Cardiac septum (tissue), 1 donor: Measurements from ENCODE around the gene TMEM243. TPM values are rescaled to one million over a fixed set of nuclear protein-coding genes. Genes with fewer than 3 reads are reported as not detected.
"Not testable (repeated sequence)": the region's sequence is repeated elsewhere in the genome, so short reads cannot be mapped to it uniquely, and the experiment has no call there.

ENCODE experiments used
- DNase-seq: peaks from one replicate; pipeline ENCODE4 v3.0.0-alpha.2; 2020; ENCODE audit warnings: low spot score
- intact Hi-C: fragments of 100-400 bp; cut with DNase I; formaldehyde crosslinking; loops from one replicate; pipeline ENCODE4 v1.14.0; 2022
- total RNA-seq: library from RNA; stranded (reverse); fragmentation: NEBNext Ultra II Directional; extraction: Animal tissue kit (Norgen Biotek cat#: 25700); gene quantifications from one replicate; pipeline ENCODE4 v1.2.1, GENCODE V29; 2021
- donor health status: DM: no; HTN: no; CAD: no.

Gene TMEM243
- total RNA-seq, 1 donor from 2014 or later: 5.9 TPM

DNA sequence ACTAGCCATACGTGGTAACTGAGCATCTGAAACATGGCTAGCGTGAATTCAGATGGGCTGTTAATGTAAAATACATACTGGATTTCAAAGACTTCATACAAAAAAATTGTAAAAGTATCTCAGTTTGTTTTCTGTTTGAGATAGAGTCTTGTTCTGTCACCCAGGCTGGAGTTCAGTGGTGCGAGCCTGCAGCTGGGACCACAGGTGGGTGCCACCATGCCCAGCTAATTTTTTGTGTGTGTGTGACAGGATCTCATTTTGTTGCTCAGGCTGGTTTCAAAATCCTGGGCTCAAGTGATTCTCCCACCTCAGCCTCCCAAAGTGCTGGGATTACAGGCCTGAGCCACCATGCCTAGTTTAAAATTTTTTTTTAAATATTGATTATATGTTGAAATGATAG lies 4.5 kb downstream of the TMEM243 start:
- intact Hi-C loops: loop anchor here (5.0 kb wide), 2 partner anchors 158 to 283 kb away; partner anchors contain the start of gene ELAPOR2
- DNase-seq: no peak

DNA sequence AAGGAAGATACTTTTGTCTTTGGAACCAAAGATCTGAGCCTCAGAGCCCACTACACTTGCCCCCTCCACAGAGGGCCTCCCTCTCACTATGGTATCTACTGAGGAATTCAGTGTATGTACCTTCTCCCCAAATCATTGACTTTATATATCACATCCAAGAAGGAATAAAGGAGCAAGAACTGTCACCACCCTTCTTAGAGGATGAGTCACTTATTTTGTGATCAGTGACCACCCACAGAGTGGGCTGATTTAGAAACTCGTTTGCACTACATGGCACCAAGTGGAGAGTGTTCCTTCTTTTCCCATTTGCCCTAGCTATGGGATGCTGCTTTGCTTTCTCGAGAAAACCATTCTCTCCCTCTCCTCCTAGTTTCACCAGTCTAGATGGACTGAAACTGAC lies 5.7 kb downstream of the TMEM243 start:
- intact Hi-C loops: no loop called here
- no peak for DNase-seq

DNA sequence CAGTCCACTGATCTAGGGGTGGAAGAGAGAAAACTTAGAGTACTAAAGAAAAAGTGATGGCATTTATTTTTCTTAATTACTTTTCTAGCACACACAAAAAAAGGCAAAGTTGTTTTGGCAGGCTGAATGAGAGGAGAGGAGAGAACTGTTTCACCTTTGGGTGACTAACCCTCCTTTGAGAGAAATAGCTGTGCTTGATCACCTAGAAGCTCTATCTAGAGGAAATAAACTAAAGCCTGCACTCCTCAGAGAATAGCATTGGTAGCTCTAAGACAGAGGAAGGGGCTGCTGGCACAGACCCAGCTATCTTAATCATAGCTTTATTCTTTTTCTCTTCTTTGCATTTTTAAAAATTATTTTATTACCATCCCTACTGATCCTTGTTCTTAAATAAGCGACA lies 6.3 kb downstream of the TMEM243 start:
- intact Hi-C loops: no loop called here
- no peak for DNase-seq

DNA sequence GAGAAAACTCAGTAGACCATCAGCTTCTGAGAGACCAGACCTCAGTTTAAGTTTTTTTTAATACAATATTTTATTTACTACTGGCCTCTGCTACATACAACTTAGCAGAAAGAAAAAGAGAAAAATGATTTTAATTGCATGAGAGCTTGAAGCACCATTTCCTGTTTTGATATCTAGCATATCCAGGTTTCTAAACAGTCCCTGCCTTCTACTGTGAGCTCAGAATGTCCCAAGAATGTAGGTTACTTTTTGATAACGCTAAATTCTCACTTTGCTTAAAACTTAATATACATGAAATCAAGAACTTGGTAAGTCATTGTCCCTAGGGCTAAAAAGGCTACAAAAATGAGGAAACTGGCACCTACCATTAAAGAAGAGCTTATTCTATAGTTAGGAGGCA lies 7.0 kb downstream of the TMEM243 start:
- no peak for DNase-seq
- intact Hi-C loops: no loop called here

DNA sequence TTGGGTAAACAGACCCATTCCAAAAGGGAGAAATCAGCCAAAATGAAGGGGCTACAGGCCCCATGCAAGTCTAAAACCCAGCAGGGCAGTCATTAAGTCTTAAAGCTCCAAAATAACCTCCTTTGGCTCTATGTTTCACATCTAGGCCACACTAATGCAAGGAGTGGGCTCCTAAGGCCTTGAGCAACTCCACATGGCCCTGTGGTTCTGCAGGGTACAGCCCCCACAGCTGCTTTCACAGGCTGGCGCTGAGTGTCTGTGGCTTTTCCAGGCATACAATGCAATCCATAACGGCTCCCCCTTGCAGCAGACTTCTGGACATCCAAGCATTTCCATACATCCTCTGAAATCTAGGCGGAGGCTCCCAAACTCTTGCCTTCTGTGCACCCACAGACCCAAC lies 9.0 kb downstream of the TMEM243 start:
- intact Hi-C loops: no loop called here

DNA sequence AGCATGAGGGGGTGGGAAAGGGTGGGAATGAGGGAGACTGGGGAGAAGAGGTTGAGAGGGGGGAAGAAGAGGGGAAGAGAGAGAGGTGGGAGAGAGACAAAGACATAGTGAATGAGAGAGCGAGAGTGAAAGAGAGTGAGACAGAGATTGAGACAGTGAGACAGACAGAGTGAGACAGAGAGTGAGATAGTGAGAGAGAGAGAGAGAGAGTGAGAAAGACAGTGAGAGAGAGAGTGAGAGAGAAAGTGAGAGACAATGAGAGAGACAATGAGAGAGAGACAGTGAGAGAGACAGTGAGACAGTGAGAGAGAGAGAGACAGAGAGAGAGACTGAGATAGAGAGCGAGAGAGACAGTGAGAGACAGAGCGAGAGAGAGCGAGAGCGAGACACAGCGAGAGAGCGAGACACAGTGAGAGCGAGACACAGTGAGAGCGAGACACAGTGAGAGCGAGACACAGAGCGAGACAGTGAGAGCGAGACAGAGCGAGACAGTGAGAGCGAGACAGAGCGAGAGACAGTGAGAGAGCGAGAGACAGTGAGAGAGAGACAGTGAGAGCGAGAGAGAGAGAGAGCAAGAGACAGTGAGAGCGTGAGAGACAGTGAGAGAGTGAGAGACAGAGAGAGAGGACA lies 10.1 kb downstream of the TMEM243 start:
- no peak for DNase-seq
- intact Hi-C loops: no loop called here

More for the DNA sequence above, 9.0 kb downstream of the TMEM243 start:
- DNase-seq: no peak

DNA sequence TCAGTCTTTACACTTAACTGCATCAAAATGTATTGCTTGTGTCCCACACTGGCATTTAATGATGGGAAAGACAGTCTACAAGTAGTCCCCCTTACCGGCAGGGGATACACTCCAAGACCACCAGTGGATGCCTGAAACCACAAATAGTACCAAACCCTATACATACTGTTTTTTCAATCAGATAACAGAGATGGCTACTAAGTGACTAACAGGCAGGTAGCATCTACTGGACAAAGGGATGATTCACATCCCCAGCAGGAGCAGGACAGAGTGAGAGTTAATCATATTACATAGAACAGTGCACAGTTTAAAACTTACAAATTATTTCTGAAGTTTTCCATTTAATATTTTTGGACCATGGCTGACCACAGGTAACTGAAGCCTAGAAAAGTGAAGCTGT lies 13.2 kb downstream of the TMEM243 start:
- DNase-seq: no peak
- intact Hi-C loops: no loop called here

DNA sequence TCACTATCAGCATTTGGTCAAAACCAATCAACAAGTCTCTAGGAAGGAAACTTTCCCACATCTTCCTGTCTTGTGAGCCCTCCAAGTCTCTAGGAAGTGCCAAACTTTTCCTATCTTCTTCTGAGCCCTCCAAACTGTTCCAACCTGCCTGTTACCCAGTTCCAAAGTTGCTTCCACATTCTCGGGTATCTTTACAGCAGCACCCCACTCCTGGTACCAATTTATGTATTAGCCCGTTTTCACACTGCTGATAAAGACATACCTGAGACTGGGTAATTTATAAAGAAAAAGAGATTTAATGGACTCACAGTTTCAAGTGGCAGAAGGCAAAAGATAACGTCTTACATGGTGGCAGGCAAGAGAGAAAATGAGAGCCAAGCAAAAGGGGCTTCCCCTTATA lies 13.8 kb downstream of the TMEM243 start:
- intact Hi-C loops, DNase-seq: not testable (repeated sequence)

DNA sequence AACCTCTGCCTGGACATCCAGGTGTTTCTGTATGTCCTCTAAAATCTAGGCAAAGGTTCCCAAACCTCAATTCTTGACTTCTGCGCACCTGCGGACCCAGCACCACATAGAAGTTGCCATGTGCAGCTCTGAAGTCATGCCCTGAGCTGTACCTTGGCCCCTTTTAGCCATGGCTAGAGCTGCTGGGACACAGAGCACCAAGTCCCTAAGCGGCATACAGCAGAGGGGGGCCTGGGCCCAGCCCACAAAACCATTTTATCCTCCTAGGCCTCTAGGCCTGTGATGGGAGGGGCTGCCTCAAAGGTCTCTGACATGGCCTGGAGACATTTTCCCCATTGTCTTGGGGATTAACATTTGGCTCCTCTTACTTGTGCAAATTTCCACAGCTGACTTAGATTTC lies 14.6 kb downstream of the TMEM243 start:
- intact Hi-C loops: no loop called here
- no peak for DNase-seq

DNA sequence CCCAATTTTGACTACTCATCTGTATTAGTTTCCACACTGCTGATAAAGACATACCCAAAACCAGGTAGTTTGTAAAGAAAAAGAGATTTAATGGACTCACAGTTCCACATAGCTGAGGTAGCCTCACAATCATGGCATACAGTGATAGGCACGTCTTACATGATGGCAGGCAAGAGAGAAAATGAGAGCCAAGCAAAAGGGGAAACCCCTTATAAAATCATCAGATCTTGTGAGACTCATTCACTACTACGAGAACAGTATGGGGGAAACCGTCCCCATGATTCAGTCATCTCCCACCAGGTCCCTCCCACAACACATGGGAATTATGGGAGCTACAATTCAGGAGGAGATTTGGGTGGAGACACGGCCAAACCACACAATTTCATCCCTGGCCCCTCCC lies 15.6 kb downstream of the TMEM243 start:
- intact Hi-C loops, DNase-seq: not testable (repeated sequence)

DNA sequence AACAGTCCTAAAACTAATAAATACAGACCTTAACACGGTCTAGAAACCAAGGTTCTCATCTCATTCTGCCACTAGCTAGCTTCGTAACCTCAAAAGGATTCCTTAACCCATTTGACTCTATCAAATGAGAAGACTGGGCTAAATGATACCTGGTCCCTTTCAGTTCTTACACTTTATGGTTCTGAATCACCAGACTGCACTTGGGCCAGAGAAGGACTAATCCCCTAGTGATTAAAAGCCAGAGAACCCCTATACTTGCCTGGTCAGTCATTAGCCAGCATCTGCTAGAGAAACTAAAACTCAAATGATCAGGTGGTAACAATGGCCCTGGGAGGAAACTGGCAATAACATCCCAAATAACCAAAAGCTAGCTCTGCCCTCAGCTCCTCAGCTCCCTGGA lies 16.8 kb downstream of the TMEM243 start:
- no peak for DNase-seq
- intact Hi-C loops: no loop called here

DNA sequence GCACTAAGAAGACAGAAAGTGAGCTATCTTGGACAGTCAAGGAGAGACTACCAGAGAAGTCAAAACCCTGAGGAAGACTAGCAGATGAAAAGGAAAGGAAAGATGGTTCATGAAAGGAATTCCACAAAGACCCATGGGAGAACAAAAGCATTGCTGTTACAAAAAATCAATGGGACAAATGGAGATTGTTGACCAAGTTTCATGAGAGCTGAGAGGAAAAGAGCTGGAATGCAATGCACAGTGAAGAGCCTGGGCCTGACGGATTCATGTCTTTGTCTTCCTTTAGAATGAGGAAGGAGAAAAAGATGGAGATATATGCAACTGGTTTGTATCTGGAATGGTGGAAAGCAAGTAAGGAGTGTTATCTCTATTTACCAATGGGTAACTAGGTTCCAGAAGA lies 17.3 kb downstream of the TMEM243 start:
- intact Hi-C loops: no loop called here
- no peak for DNase-seq

DNA sequence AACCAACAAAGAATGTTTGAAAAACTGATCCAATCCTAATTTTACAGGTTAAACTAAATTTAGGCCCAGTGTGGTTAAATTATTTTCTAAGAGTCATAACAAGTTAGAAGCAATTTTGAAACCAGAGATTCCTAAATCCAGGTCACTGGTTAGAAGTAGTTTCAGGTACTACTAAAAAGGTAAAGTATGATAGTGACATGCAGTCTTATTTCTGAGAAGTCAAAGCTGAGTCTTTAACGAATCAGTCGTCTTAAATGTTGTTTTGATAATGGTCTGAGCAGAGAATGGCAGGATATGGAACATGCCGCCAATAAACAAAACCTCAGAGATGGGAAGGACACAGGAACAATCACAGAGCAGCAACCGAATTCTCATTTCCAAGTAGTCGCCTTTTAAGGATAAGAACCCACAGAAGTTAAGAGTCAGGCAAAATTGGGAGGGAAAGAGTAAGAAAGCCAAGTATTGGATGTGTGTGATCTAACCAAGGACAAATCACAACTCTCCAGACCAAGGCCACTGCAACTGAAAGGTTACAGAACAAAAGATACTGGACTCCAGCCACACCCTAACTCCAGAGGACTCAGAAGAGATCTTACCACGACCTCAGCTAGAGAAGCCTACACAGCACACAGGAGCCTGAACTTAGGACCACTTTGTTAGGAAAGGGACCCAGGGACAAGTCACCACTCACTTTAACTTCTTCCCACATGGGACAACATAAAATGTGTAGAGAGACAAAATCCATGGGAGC lies 19.7 kb downstream of the TMEM243 start:
- no peak for DNase-seq
- intact Hi-C loops: no loop called here

DNA sequence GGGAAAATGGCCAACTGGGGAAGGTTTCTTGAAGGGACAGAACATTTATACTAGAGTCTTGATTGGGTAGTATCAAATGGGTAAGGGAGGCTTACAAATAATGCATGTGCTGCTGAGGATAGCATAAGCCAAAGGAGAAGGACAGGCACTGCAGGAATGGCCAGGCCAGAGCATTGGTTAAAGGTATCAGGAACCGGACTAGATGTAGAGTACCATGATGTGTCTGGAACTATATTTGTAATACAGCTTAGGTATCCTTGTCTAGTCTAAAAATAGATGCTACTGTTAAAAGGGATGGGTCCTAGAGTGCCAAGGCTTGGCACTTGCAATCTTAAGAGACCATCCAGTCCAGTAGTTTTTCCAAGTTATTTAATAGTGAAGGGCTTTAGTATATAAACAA lies 20.3 kb downstream of the TMEM243 start:
- intact Hi-C loops: no loop called here

DNA sequence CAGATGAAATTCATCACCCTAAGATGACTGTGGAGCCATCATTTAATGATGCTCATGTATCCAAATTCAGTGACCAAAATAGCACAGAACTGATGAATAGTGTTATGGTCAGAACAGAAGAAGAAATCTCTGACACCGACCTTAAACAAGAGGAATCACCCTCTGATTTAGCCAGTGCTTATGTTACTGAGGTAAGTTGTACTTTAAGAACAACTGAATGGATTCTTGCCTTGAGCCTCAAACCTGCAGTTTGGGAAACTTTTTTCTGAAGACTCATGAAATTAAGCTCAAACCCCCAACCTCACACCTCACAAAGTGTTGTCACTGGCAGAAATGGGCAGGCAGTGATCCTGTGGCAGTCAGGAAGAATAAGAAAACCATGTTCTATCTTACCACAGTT lies 25.6 kb downstream of the TMEM243 start:
- intact Hi-C loops: no loop called here
- no peak for DNase-seq

More for the DNA sequence above, 20.3 kb downstream of the TMEM243 start:
- DNase-seq: no peak

DNA sequence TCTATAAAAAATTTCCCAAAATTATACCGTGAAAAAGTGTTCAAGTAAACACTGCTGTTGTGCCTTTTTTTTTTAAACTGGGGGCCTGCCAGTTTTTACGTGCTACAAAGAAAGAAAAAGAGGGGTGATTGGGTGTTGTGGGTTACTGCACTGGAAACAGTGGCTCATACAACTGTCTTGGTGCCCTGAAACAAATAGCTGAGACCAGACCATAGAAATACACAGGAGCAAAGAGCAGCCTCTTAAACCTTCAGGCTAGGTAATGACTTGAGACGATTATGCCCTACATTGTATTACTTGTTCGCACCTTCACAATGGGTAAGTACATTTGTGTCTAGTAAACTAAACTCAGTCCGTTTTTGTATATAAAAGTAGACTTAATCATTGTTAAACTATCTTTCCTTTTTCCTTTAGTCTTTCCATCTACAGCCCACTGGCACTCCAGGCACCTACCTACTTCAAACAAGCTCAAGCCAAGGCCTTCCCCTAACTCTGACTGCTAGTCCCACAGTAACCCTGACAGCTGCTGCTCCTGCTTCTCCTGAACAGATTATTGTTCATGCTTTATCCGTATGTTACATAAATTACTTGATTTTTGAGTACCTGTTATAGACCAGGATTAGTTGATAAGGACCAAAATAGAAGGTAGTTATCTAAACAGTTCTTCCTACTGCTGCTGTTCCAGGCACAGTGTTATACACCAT lies 26.6 kb downstream of the TMEM243 start:
- intact Hi-C loops: no loop called here
- no peak for DNase-seq

DNA sequence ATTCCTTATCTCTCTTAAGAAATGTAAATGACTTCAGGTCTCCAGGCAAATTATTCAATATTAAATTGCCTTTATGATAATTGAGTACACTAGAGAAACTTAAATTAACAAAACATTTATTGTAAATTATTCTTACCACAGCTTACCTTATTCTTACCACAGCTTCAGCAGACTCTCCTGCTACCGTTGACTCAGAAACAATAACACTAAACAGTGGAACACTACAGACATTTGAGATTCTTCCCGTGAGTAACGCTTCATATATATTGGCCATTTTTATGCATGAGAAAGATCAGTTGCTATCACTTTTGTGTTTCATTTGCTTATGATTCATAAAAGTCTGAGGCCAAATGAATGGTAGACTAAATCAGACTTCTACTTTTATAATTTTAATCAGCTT lies 28.7 kb downstream of the TMEM243 start:
- intact Hi-C loops: no loop called here
- DNase-seq: no peak

DNA sequence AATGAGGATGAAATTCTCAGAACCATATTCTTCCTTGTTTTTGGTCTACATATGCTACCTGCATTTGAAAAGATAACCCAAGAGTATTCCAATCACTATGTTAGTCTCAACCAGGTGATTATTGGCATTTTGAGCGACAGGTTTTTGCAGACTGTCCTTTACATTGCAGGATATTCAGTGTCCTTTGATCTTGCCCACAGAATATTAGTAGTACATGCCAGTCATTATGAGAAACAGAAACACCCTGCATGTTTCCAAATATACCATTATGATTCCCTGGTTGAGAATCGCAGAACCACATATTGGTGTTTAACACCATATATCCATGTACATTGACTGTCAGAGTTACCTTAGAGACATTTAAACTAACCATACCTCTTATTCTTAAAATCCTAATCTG lies 30.6 kb downstream of the TMEM243 start:
- DNase-seq: no peak
- intact Hi-C loops: no loop called here

DNA sequence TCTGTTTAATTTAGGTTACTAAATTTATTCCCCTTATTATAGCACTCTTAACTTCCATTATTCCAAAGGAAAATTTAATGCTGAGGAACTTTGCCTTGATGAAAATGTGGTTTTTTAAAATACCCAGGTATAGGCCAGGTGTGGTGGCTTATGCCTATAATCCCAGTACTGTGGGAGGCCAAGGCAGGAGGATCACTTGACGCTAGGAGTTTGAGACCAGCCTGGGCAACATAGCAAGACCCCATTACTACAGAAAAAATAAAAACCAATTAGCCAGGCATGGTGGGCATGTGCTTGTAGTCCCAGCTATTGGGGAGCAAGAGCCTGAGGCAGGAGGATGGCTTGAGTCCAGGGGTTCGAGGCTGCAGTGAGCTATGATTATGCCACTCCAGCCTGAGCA lies 32.4 kb downstream of the TMEM243 start:
- intact Hi-C loops: no loop called here
- DNase-seq: no peak

DNA sequence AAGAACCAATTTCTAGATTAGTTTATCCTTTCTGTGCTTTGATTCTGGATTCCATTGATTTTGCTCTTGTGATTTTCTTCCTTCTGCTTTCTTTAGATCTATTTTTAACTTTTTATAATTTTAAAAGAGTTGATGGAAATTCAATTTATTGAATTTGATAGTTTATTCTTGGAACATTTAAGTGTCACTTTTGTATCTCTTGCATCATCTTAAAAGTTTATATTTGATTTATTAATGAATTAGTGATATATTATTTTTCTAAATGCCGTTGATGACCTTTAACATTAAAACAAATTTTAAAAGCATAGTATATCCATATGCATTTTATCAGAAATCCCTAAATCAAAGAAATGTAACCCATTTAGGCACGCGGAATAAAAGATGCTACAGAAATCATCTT lies 40.4 kb downstream of the TMEM243 start:
- intact Hi-C loops: no loop called here
- no peak for DNase-seq

DNA sequence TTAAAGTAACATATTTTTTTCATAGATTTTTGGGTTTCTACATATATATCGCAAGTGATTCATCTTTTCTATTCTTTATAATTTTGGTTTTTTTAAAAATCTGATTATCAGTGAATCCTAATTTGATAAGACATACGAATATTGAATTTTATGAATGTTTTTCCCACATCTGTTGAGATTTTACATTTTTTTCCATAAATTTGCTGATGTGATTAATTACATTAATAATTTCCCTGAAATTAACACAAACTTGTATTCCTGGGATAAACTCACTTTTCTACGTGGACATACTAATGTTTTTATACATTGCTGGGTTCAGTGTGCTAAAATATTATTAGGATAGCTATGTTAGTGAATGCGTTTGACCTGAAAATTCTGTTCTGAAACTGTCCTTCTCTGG lies 41.2 kb downstream of the TMEM243 start:
- intact Hi-C loops: no loop called here
- DNase-seq: no peak
